ENCODE measurements around the gene LRFN2. TPM values are rescaled to one million over a fixed set of nuclear protein-coding genes. Genes with fewer than 3 reads are reported as not detected.

Gene LRFN2
- total RNA-seq, 1 donor from 2014 or later, result not detected

- no peak for DNase-seq (ENCODE audit: low spot score)
- intact Hi-C loops (cut with DNase I), result no loop called here
These were observed 216.1 kb downstream of the LRFN2 start for GRCh38 chr6:40371095-40371494.

- DNase-seq (ENCODE audit: low spot score), result no peak
- intact Hi-C loops (cut with DNase I), result no loop called here
These were observed 217.3 kb downstream of the LRFN2 start for GRCh38 chr6:40369891-40370290.

- DNase-seq (ENCODE audit: low spot score), result no peak
- intact Hi-C loops (cut with DNase I), result no loop called here
These were observed 218.1 kb downstream of the LRFN2 start for GRCh38 chr6:40369042-40369441.

- DNase-seq (ENCODE audit: low spot score), result no peak
- intact Hi-C loops (cut with DNase I), result no loop called here
These were observed 224.3 kb downstream of the LRFN2 start for GRCh38 chr6:40362859-40363258.

GRCh38 chr6:40359808-40360207 is 227.4 kb downstream of the LRFN2 start:
- intact Hi-C loops (cut with DNase I), result no loop called here
- DNase-seq (ENCODE audit: low spot score), result no peak

GRCh38 chr6:40358473-40359460 is 228.4 kb downstream of the LRFN2 start:
- intact Hi-C loops (cut with DNase I), result no loop called here
- DNase-seq (ENCODE audit: low spot score), result no peak

- intact Hi-C loops (cut with DNase I), result no loop called here
- DNase-seq (ENCODE audit: low spot score), result no peak
These were observed 230.8 kb downstream of the LRFN2 start for GRCh38 chr6:40356242-40356910.

GRCh38 chr6:40355532-40355931 is 231.6 kb downstream of the LRFN2 start:
- intact Hi-C loops (cut with DNase I), result no loop called here
- no peak for DNase-seq (ENCODE audit: low spot score)

GRCh38 chr6:40355066-40355465 is 232.1 kb downstream of the LRFN2 start:
- no peak for DNase-seq (ENCODE audit: low spot score)
- intact Hi-C loops (cut with DNase I), result no loop called here

GRCh38 chr6:40353967-40354452 is 233.2 kb downstream of the LRFN2 start:
- no peak for DNase-seq (ENCODE audit: low spot score)
- intact Hi-C loops (cut with DNase I), result no loop called here

- no peak for DNase-seq (ENCODE audit: low spot score)
- intact Hi-C loops (cut with DNase I), result no loop called here
These were observed 233.8 kb downstream of the LRFN2 start for GRCh38 chr6:40353197-40353966.

- intact Hi-C loops (cut with DNase I), result no loop called here
- no peak for DNase-seq (ENCODE audit: low spot score)
These were observed 234.5 kb downstream of the LRFN2 start for GRCh38 chr6:40352527-40353170.

GRCh38 chr6:40352006-40352405 is 235.2 kb downstream of the LRFN2 start:
- intact Hi-C loops (cut with DNase I), result no loop called here
- no peak for DNase-seq (ENCODE audit: low spot score)

GRCh38 chr6:40350747-40351217 is 236.4 kb downstream of the LRFN2 start:
- intact Hi-C loops (cut with DNase I), result no loop called here
- DNase-seq (ENCODE audit: low spot score), result no peak

- DNase-seq (ENCODE audit: low spot score), result no peak
- intact Hi-C loops (cut with DNase I), result no loop called here
These were observed 237.0 kb downstream of the LRFN2 start for GRCh38 chr6:40349901-40350746.

- intact Hi-C loops (cut with DNase I), result no loop called here
- DNase-seq (ENCODE audit: low spot score), result no peak
These were observed 237.9 kb downstream of the LRFN2 start for GRCh38 chr6:40349123-40349900.

- intact Hi-C loops (cut with DNase I), result no loop called here
- no peak for DNase-seq (ENCODE audit: low spot score)
These were observed 238.6 kb downstream of the LRFN2 start for GRCh38 chr6:40348591-40348990.

GRCh38 chr6:40347571-40348011 is 239.6 kb downstream of the LRFN2 start:
- intact Hi-C loops (cut with DNase I), result no loop called here
- DNase-seq (ENCODE audit: low spot score), result no peak

All from cardiac septum (tissue), 1 donor.